ENCODE measurements around the gene TBX1. TPM values are rescaled to one million over a fixed set of nuclear protein-coding genes. Genes with fewer than 3 reads are reported as not detected.
"Not testable (repeated sequence)": the region's sequence is repeated elsewhere in the genome, so short reads cannot be mapped to it uniquely, and the experiment has no call there.

The TBX1 gene
- total RNA-seq, 1 donor from 2014 or later, result not detected

DNA sequence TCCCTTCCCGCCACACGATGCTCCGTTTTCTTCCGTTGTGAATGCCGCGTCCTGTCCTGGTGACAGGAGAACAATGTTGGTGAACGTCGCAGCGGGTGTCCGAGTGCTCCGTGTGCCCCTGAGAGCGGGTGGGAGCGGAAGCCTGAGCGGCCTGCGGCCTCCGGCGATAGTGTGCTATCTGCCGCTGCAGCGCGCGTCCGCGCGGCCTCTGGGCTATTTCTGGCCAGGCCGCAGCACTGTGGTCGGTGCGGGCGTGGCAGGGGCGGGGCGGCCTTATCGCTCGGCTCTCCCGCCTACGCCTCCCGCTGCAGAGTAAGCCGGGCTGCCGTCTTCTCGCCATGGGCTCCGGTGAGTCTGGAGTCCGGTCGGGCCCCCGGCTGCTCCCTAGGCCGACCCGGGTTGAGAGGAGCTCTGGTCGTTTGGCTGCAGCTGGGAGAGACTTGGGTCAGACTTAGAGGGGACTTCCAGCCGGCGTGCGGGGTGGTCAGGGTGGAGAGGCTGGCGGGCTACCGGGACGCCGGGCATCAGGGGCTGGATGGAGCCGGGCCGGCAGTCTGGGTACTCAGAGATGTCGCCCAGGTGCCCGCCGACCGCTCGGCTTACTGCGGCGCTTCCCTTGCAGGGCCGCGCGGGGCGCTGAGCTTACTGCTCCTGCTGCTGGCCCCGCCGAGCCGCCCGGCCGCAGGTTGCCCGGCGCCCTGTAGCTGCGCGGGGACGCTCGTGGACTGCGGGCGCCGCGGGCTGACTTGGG is 37.2 kb upstream of the TBX1 start, which contains the start of gene GP1BB:
Gene GP1BB, plus strand, starts transcription at position 308 of the 751 bp plus-strand sequence. Its CDS starts 31 bp downstream, at position 339.
- H3K4me3 ChIP-seq (ENCODE audit: low read depth, low read length), result no peak within 1 kb of the TSS
- no peak for DNase-seq (ENCODE audit: low read depth)
- TF ChIP-seq, protein P1, sequence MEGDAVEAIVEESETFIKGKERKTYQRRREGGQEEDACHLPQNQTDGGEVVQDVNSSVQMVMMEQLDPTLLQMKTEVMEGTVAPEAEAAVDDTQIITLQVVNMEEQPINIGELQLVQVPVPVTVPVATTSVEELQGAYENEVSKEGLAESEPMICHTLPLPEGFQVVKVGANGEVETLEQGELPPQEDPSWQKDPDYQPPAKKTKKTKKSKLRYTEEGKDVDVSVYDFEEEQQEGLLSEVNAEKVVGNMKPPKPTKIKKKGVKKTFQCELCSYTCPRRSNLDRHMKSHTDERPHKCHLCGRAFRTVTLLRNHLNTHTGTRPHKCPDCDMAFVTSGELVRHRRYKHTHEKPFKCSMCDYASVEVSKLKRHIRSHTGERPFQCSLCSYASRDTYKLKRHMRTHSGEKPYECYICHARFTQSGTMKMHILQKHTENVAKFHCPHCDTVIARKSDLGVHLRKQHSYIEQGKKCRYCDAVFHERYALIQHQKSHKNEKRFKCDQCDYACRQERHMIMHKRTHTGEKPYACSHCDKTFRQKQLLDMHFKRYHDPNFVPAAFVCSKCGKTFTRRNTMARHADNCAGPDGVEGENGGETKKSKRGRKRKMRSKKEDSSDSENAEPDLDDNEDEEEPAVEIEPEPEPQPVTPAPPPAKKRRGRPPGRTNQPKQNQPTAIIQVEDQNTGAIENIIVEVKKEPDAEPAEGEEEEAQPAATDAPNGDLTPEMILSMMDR (conservative IDR thresholded peaks at IDR 0.05; ENCODE audit: low read depth, low read length), result no peak

DNA sequence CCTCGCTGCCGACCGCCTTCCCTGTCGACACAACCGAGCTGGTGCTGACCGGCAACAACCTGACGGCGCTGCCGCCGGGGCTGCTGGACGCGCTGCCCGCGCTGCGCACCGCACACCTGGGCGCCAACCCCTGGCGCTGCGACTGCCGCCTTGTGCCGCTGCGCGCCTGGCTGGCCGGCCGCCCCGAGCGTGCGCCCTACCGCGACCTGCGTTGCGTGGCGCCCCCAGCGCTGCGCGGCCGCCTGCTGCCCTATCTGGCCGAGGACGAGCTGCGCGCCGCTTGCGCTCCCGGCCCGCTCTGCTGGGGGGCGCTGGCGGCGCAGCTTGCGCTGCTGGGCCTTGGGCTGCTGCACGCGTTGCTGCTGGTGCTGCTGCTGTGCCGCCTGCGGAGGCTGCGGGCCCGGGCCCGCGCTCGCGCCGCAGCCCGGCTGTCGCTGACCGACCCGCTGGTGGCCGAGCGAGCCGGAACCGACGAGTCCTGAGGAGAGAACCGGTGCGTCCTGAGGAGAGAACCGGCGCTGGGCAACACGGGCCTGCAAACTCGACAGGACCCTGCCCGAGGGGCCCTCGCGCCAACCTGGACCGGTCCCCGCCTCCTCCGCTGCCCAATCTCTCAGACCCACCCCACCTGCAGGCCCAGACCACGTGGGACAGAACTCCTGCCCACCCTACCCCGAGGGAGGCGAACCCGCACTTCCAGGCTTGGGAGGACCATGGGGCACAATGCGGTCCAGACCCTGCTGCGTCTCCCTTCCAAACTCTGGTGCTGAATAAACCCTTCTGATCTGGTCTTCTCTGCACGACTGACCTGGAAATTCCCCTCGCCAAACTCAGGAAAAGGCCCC is 36.4 kb upstream of the TBX1 start:
- TF ChIP-seq, protein P1 (conservative IDR thresholded peaks at IDR 0.05; ENCODE audit: low read depth, low read length), result no peak
- no peak overlapping the region for H3K4me3 ChIP-seq (ENCODE audit: low read depth, low read length)
- no peak for DNase-seq (ENCODE audit: low read depth)

DNA sequence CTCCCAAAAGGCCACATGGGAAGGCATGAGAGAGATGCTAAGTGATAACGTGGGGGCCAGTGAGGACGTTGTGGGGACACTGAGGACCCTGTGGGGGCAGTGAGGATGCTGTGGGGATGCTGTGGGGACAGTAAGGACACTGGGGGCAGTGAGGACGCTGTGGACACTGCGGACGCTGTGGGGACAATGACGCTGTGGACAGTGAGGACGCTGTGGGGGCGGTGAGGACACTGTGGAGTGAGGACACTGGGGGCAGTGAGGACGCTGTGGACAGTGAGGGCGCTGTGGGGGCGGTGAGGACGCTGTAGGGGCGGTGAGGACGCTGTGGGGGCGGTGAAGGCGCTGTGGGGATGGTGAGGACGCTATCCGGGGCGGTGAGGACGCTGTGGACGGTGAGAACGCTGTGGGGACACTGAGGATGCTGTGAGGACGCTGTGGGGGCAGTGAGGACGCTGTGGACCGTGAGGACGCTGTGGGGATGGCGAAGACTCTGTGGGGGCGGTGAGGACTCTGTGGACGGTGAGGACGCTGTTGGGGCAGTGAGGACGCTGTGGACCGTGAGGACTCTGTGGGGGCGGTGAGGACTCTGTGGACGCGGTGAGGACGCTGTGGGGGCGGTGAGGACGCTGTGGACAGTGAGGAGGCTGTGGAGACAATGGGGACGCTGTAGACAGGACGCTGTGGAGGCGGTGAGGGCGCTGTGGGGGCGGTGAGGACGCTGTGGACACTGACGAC is 35.5 kb upstream of the TBX1 start:
- DNase-seq (ENCODE audit: low read depth), result no peak
- no peak overlapping the region for H3K4me3 ChIP-seq (ENCODE audit: low read depth, low read length)
- TF ChIP-seq, protein P1 (conservative IDR thresholded peaks at IDR 0.05; ENCODE audit: low read depth, low read length), result no peak

DNA sequence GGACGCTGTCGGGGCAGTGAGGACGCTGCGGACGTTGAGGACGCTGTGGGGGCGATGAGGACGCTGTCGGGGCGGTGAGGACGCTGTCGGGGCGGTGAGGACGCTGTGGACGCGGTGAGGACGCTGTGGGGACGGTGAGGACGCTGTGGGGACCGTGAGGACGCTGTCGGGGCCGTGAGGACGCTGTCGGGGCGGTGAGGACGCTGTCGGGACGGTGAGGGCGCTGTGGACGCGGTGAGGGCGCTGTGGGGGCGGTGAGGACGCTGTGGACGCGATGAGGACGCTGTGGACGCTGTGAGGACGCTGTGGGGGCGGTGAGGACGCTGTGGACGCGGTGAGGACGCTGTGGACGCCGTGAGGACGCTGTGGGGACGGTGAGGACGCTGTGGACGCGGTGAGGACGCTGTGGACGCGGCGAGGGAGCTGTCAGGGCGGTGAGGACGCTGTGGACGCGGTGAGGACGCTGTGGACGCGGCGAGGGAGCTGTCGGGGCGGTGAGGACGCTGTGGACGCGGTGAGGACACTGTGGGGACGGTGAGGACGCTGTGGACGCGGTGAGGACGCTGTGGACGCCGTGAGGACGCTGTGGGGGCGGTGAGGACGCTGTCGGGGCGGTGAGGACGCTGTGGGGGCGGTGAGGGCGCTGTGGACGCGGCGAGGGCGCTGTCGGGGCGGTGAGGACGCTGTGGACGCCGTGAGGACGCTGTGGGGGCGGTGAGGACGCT is 34.4 kb upstream of the TBX1 start:
- H3K4me3 ChIP-seq (ENCODE audit: low read depth, low read length), result not testable (repeated sequence)

DNA sequence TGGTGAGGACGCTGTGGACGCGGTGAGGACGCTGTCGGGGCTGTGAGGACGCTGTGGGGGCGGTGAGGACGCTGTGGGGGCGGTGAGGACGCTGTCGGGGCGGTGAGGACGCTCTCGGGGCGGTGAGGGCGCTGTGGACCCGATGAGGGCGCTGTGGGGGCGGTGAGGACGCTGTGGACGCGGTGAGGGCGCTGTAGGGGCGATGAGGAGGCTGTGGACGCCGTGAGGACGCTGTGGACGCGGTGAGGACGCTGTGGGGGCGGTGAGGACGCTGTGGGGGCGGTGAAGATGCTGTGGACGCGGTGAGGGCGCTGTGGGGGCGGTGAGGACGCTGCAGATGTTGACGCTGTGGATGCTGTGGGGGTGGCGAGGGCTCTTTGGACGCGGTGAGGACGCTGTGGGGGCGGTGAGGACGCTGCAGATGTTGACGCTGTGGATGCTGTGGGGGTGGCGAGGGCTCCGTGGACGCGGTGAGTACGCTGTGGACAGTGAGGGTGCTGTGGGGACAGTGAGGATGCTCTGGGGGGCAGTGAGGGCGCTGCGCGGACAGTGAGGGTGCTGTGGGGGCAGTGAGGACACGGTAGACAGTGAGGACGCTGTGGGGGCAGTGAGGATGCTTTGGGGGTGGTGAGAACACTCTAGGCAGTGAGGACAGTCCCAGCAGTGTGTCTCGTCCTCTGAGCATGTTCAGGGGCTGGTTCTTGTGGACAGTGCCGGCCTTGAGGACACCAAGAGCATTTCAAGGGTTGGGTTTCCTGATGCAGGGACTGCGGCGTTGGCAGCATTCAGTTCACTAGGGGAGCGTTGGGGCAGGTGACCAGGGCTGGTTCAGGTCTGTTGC is 33.0 kb upstream of the TBX1 start:
- H3K4me3 ChIP-seq (ENCODE audit: low read depth, low read length), result no peak overlapping the region
- TF ChIP-seq, protein P1 (conservative IDR thresholded peaks at IDR 0.05; ENCODE audit: low read depth, low read length), result no peak
- DNase-seq (ENCODE audit: low read depth), result no peak

More for the DNA sequence above, 34.4 kb upstream of the TBX1 start:
- DNase-seq (ENCODE audit: low read depth), result not testable (repeated sequence)

DNA sequence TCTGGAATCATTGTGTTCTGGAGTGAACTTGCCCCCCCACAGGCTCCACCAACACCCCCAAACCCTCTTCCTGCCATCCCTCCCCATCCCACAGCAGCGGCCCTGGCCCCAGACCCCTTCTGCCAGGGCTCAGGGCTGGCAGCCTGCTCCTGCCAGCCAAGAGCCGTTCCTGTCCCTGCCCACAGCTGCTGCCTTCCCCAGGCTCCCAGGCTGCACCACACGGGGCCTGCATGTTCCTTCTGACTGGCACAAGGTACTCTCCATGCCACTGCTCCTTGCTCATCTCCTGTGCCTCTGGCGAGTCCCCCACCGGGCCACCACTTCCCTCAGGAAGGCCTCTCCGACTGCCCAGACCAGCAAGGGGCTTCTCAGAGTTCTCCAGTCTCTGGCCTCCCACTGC is 32.3 kb upstream of the TBX1 start:
- DNase-seq (ENCODE audit: low read depth), result no peak
- TF ChIP-seq, protein P1 (conservative IDR thresholded peaks at IDR 0.05; ENCODE audit: low read depth, low read length), result no peak

More for the DNA sequence above, 32.3 kb upstream of the TBX1 start:
- no peak overlapping the region for H3K4me3 ChIP-seq (ENCODE audit: low read depth, low read length)
